AG08395 (cell line): ENCODE measurements around the gene RBM26.
"Not testable (repeated sequence)": the region's sequence is repeated elsewhere in the genome, so short reads cannot be mapped to it uniquely, and the experiment has no call there.

Source experiments
- DNase-seq: peaks from one replicate; pipeline ENCODE4 v3.0.0; 2012; ENCODE audit warnings: mixed read lengths, low spot score

RBM26 gene

GRCh38 chr13:79386125-79386826 lies 19.8 kb downstream of the RBM26 start:
- DNase-seq, result no peak

GRCh38 chr13:79385694-79386093 lies 20.4 kb downstream of the RBM26 start:
- DNase-seq, result no peak

DNA sequence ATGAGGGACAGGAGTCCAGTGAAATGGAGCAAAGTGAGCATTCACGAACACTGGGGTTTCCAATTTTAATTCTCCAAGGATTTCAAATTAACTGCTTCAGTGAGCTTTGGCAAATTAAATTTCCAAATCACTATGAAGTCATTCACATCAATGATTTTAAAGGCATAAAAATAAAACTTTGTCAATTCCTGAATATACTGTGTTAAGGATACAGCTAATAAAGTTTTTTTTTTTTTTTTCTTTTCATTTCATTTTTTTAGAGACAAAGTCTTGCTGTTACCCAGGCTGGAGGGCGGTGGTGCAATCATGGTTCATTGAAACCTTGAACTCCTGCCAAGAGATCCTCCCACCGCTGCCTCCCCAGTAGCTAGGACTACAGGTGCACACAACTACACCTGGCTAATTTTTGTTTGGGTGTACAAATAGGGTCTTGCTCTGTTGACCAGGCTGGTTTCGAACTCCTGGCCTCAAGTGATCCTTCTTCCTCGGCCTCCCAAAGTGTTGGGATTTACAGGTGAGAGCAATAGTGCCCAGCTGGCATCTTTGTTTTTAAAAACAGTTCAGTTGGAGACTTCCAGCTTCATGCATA lies 21.9 kb downstream of the RBM26 start:
- no peak for DNase-seq

- DNase-seq, result no peak
Observed at GRCh38 chr13:79382545-79383275, 23.3 kb downstream of the RBM26 start.

GRCh38 chr13:79380997-79381396 lies 25.1 kb downstream of the RBM26 start:
- DNase-seq, result no peak

DNA sequence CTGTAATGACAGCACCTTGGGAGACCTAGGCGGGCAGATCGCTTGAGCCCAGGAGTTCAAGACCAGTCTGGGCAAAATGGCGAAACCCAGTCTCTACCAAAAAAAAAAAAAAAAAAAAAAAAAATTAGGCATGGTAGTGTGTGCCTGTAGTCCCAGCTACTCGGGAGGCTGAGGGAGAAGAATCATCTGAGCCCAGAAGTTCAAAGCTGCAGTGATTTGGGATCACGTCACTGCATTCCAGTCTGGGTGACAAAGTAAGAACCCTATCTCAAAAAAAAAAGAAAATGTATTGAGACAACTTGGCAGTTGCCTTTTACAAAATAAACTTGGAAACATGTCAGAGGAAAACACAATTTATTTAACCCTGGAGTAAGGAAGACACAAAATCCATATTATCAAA lies 26.8 kb downstream of the RBM26 start:
- no peak for DNase-seq

DNA sequence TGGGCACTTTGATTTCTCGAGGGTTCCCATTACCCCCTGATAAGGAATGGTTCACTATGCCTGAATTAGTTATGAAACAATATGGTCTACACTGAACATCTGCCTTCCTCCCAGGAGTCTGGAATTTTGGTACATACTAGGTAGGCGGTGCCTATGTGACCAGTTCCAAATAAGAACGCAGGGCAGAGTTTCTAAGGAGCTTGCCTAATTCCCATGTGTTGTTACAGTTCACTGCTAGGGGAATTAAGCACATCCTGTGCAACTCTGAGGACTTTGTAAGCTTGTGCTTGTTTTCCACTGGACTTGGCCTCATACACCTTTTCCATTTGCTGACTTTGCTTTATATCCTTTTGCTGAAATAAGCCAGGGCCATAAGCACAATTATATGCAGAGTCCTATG lies 29.2 kb downstream of the RBM26 start:
- no peak for DNase-seq

DNA sequence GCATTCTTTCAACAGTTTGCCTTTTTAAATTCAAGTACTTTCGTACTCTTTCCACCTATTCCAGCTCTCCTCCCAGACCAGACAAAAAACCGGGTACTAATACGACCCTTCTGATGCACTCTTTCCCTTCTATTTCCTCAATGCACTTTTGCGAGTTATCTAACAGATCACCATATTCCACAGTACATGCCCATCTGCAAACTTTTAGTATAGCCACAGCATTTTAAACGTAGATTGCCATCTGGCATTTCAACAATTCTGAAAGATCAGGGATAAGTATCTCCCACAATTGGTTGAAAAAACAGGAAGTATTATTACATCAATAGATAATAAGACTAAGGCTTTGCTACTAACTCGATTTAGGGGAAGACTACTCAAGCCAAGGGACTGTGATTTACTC lies 31.5 kb downstream of the RBM26 start:
- DNase-seq, result no peak

GRCh38 chr13:79373916-79374315 lies 32.1 kb downstream of the RBM26 start:
- DNase-seq, result no peak

DNA sequence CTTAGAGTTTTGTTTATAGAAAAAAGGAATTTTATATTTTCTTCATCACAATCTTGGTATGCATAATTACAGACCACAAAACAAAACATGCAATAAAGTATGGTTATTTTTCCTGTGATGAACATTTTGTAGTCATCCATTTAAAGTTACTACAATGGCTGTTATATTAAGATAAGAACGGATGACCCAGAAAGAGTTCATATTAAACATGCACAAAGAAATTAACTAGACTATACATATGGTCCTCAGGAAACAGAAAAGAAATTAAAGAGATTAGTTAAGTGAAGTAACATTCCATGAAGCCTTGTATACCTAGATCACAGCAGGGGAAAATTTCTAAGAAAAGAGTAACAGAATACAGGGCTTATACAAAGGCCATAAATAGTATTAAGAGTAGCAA lies 36.8 kb downstream of the RBM26 start:
- DNase-seq, result no peak

- DNase-seq, result no peak
Observed at GRCh38 chr13:79365981-79366380, 40.1 kb downstream of the RBM26 start.

DNA sequence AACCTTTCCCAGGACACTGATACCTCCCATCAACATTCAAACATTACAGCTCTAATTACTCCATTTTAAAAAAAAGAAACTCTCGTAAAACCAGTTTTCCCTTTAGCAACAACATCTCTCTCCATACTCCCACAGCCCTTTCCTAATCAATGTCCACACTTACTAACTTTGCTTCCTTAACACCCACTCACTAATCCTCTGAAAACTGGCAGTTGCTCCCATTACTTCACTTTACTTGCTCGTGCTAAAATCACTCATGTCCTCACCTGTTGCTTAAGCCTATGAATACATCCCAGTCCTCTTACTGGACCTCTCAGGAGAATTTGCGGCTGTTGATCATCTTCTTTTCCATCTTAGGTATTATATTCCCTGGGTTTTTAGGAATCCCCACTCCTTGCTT lies 44.8 kb downstream of the RBM26 start:
- DNase-seq, result no peak

DNA sequence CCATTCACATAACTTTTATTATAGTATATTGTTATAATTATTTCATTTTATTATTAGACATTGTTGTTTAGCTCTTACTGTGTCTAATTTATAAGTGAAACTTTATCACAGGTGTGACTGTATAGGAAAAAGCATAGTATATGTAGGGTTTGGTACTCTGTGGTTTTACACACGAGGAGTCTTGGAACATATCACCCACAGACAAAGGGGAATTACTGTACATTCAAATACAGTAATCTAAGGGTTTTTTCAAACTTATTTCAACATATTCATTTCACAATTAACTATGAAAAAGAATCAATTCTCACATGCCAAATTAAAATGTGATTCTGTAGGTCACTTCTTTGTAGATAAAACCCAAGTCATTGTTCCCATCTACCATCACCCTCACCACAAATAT lies 46.0 kb downstream of the RBM26 start:
- DNase-seq, result no peak

DNA sequence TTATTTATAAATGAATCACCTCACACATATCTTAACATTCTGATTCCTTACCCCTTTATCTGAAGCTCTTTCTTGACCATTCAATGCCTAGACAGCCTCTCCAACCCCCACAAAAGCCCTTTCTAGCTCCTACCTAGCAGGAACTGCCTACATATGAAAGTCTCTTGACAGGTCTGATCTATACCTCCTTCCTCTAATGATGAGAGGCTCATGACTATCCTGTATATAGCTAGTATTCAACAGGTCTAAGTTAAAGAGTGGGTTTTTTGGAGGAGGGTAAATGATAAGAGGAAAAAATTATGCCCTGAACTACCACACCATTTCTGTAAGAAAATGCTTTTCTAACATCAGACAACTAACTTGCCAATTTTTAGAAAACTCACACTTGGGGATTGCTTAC lies 47.0 kb downstream of the RBM26 start:
- DNase-seq, result no peak

DNA sequence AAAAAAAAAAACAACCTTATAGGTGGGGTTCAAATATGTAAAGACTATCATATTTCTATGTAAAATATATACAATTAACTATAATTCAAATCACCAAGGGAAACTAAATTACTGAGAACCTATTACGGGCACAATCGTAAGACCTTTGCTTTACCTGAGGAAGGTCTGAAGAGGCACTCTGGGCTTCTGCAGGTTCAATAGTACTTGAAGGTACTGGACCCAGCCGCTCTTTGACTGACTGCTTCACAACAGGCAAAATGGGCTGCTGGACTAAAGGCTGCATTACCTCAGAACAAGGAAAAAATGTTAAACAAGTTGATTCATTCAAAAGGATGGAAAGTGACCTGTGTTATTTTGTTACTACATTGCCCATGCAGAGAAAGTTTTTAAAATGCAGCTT lies 51.8 kb downstream of the RBM26 start:
- DNase-seq, result no peak

DNA sequence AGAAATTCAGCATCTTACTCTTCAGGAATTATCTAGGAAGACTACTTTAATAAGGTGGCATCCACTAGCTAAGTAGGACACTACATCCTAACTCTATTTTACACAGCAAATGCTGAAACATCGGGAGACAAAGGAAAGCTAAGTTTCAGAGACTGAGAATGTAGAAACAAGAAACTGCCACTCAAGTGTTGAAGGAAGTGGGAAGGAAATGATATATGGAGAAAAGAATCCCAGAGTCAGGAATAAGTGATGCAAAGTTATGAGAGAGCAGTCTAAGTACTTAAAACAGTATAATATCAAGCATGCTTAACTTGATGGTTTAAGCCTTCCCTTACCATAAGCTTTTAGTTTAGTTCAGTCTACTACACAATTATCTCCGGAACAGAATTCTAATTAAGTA lies 52.4 kb downstream of the RBM26 start:
- no peak for DNase-seq

DNA sequence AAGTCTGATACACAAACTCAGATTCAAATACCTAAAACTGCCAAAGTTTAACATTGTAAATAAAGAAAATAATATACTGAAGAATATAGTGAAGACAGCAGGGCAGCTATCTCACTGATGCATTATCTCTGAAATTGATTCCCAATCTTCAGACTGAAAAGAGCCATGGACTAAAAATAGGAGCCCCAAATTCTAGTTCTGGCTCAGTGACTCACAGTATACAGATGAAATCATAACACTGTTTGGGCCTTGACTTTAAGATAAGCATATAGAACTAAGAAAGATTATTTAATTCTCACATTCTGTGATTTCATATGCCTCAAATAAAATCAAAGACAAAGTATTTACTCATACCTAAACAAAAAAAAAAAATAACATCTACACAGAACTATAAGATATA lies 53.9 kb downstream of the RBM26 start:
- DNase-seq, result no peak

- not testable (repeated sequence) for DNase-seq
Observed at GRCh38 chr13:79349608-79350007, 56.4 kb downstream of the RBM26 start.

DNA sequence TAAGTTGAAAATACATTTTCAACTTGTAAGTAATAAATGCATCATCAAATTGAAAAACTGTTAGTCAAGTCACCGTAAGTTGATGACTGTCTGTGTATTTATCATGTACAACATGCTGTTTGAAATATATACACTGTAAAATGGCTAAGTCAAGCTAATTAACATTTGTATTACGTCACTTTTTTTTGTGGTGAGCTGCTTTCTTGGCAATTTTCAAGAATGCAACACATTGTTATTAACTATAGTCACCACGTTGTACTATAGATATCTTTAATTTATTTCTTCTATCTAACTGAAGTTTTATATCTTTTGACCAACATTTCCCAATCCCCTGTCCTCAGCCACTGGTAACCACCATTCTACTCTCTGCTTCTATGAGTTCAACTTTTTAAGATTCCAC lies 57.0 kb downstream of the RBM26 start:
- DNase-seq, result no peak

- no peak for DNase-seq
Observed at GRCh38 chr13:79346300-79346914, 59.6 kb downstream of the RBM26 start.

GRCh38 chr13:79341202-79341601 lies 64.9 kb downstream of the RBM26 start:
- DNase-seq, result no peak

- no peak for DNase-seq
Observed at GRCh38 chr13:79340490-79340889, 65.6 kb downstream of the RBM26 start.

DNA sequence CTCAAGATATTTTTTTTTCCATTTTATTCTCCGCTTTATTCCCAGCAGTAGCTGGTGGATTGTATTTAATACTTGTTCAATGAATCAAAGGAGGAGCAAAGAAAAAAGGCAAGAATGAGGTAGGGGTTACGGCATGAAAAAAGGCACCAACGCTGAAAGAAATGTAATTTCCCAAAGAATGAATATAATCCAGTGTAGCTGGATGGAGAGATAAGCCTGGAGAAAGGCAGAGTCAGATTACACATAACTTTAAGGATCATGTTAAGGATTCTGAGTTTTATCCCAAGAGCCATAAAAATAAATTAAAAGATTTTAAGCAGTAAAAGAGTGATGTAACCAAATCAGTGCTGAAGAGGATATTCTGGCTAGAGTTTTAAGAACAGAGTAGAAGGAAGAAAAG lies 67.7 kb downstream of the RBM26 start:
- DNase-seq, result no peak
